ENCODE data around the gene MGMT. TPM values are rescaled to one million over a fixed set of nuclear protein-coding genes. Genes with fewer than 3 reads are reported as not detected.

Gene MGMT
- total RNA-seq, 1 donor from 2014 or later: 22.1 TPM

DNA sequence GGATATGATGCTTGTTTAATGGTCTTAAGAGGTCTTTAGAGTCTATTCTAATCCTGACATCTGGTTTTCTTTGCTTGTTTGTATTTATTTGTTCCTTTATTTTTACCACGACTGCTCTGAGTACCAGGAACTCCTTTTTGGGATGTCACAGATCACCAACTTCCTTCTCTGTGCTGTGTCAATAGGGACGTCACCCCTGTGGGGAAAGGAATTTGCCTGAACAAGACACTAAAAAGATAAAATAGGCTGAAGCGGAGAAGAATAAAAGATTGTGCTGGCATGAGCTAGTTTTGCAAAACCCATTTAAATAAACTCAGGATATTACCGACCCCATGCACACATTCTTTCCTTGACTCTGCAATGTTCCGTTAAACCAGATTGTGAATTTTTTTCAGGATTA is 27.7 kb downstream of the MGMT start:
- DNase-seq (ENCODE audit: low spot score): no peak

DNA sequence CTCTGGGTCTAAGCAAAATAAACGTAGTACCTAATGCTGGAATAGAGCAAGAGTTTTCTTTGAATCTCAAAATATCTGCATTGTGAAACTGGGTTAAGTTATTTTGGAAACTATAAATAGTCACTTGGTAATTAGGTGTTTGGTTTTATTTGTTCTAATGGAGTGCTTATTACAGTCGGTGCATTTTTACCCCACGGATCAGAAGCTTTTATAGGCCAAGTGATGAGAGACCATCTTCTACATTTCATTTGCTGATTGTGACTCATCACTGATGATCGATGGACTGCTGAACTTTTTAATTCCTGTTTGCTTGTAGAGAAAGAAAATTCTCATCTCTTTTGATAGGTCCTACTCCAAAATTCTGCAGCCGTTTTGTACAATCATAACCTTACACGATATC is 28.2 kb downstream of the MGMT start:
- no peak for DNase-seq (ENCODE audit: low spot score)

DNA sequence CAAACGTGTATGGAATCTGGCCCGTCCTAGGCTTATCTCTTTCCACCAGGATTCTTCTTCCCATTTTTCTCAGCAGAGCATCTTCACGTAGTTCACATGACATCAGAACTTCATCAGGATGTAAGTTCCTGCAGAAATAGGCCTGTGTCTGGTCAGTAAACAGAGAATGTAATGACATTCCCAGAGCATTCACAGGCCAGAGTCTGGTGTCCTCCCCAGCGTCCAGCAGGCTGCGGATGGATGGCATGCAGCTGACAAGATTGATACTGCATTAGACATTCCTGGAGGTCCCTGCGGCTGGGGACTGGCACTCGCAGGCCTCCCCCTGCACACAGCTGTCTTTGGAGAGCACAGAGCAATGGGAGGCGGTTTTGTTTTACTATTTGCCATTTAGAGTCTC is 28.7 kb downstream of the MGMT start:
- no peak for DNase-seq (ENCODE audit: low spot score)

DNA sequence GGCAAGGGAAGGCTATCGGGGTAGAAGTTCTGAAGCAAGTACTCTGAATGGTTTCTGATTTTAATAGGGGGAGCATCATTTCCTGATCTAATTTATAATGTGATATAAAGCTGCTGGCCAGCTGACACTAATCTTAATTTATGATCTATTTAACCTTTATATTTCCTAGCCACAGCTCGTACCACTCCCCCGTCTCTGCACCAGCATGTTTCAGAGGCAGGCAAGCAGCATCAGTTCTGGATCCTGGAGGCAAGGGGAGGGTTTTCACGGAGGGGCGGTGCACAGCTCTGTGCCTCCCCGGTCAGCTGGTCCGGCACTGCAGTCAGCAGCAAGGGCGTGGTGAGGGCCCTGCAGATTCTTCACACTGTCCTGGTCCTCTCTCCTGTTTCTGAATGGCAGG is 30.0 kb downstream of the MGMT start:
- no peak for DNase-seq (ENCODE audit: low spot score)

DNA sequence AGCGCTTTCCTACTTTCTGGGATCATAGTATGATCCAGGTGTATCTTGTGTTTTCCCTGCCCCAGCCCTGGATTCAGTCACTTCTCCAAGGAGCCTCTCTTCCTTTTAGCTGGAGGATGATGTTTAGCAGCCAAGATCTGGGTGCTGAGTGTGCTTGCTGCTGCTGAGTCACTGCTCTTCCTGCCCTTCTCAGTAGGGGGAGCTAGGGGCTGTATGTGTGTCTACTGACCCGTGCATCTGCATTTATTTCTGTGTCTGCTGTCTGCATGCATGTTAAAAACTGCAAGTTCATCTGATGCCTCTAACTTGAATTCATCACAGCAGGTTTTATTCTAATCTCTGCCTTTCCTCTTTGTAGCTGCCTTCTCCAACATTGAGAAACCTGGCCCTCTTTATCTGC is 31.6 kb downstream of the MGMT start:
- DNase-seq (ENCODE audit: low spot score): no peak

DNA sequence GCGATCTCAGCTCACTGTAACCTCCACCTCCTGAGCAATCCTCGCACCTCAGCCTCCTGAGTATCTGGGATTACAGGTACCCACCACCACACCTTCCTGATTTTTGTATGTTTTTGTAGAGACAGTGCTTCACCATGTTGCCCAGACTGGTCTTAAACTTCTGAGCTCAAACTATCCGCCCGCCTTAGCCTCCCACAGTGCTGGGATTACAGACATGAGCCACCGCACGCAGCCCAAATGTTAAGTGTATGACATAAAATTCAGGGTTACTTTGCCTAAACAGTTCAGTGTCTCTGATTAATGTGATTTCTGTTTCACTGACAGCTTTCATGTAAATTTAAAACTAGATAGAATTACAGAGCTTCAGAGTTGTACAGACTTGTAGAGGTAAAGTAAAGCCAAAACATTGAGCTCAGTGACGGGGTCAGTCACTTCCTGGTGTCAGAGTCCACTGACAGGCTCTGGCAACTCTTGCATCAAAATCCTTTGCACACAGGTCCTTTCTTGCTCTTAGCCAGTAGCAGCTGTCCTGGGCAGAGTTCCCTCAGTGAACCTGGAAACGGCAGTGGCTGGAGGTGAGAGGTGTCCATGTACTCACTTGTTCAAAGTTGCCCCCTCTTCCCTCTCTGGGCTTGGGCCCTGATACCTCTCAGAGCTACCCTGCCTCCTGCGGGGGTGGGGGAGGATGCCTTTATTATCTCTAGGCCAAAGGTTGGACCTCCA is 33.7 kb downstream of the MGMT start:
- no peak for DNase-seq (ENCODE audit: low spot score)

DNA sequence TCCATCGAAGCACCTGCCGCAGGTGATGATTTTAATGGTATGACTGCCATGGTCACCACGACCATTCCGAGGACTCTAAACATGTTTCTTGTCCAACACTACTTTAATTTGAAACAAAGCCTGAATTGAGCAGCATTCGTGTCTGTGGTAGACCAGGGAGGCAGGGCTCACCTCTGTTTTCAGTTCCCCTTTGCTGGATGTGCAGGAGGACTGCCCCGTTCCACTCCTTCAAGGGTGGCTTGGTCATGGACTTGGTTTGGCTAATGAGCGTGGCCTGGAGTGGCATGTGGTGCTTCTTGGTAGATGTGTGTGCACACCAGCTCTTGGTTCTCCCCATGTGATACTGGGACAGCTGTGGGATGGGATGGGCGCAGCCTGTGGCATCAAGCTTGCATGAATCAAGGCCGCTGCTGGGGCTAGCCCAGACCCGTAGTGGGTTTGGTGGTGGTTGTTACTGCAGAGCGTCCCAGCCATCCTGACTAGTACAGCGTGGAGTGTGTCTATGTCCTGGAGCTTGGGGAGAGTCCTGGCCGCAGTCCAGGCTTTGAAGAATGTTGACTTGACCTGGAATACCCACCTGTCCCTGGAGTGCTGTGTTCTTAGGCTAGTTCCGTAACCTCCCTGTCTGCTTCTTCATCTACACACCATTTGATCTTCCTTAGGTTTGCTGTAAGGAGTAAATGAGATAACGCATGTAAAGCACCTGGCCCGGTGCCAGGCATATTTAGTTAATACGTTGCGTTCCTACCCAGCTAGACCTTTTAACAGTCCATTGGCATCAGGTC is 34.8 kb downstream of the MGMT start:
- no peak for DNase-seq (ENCODE audit: low spot score)

DNA sequence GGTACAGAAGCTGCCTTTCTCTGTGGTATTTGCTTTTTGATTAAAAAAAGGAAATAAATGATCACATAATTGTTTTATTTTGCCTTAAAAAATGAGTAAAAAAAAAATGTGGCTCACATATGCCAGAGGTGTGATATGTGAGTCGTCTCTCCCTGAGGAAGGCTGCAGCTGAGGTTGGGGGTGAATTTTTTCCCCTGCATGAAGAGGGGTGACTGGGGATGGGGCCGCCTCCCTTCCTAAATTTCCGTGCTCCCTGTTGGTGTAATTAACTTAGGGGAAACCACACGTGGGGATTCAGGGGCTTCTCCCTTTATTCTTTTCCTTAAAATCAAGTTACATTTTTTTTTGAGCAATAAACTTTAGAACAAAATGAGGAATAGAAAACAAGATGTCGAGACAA is 35.4 kb downstream of the MGMT start:
- no peak for DNase-seq (ENCODE audit: low spot score)

DNA sequence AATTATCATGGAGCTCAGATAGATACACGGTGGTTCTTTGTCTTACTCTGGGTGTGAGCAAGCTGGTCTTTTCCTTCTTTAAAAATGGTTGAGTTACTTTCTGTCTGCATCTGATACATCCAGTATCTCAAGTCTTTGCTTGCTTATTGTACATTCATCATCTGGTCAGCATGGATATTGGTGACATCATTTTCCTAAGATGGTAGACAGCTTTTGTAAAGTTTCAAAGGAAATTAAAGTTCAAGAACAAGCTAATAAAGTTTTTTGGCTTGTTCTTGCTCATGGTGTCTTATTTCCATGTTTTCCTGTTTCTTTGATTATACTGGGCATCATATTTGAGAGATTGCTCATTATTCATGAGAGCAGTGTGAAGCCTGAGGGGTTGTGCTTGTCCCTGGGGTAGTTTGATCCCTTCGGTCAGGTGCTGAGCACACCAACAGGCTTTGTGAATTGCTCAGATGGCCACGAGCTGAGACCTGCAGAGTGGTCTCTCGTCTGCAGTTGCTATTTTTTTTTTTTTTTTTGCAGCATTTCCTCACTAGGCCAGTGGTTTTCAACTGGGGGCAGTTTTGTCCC is 38.5 kb downstream of the MGMT start:
- no peak for DNase-seq (ENCODE audit: low spot score)

DNA sequence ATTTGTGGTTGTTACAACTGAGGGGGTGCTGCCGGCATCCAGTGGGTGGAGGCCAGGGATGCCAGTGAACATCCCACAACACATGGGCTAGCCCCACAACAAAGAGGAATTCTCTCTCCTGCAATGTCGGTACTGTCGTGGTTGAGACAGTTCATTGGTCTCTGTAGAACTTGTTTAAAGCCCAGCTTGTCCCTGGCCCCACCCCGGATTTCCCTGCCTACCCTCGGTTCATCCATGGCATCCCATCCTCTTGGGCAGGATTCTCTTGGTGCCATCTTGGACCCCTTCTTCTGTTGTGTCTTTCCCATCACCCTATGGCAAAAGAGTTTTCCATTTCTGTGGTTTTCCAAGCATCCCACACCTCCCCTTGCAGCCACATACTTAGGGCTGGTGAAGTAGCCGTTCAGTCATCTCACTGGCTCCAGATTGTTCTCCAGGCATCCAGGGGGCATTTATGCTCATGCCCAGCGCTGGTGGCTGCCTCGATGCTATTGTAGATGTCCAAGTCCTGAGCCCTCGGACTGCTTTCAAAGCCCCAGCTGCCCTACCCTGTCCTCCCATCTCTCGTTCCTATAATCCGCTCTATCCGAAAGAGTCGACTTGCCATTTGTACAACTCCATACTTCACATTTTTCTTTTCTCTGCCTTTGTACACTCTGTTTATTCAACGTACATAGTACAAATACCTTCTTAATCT is 39.2 kb downstream of the MGMT start:
- no peak for DNase-seq (ENCODE audit: low spot score)

DNA sequence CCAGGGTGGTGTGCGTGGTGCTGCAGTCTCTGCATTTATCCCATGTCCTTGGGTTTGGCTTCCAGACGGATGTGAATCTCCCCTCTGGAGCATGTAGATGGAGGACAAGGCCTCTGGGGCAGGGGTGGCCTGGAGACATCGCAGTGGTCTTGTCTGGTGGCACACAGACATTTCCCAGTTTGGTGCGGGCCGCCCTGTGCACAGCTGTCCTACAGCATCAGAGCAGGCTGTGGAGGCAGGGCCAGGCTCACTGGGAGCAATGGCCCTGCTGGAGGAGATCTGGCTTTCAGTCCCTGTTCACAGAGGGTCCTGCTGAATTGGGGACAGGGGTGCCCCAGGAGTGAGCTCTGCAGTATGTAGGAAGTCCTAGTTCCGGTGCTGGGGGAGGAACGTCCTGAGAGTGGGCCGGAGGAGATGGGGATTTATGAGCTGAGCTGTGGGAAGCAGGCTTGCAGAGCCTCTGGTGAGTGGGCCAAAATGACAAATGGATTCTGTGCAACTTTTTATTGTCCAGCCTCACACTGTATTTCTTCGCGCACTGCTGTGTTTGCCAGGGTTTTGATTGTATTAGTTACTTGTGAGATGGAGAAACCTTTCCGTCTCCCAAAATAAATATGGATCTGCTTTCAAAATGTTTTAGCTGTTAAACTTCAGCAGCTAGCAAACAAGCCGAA is 40.3 kb downstream of the MGMT start:
- DNase-seq (ENCODE audit: low spot score): no peak

DNA sequence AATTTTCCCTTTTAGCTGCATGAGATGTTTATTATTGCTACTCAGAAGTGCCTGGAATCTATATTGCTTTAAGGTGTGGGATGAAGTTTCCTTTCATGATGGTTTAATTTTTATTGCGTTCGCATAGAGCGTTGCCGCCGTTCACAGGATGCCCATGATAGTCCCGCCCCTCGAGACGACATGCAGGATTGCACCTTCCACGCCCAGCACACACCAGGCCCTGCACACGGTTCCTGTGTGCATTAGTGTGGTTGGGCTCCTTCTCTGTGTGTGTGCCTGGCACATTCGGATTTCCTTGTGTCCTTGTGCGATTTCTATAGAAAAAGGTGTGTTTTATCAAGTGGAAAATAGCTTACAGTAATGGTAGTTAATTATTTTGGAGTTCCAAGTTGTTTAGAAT is 42.1 kb downstream of the MGMT start:
- no peak for DNase-seq (ENCODE audit: low spot score)

DNA sequence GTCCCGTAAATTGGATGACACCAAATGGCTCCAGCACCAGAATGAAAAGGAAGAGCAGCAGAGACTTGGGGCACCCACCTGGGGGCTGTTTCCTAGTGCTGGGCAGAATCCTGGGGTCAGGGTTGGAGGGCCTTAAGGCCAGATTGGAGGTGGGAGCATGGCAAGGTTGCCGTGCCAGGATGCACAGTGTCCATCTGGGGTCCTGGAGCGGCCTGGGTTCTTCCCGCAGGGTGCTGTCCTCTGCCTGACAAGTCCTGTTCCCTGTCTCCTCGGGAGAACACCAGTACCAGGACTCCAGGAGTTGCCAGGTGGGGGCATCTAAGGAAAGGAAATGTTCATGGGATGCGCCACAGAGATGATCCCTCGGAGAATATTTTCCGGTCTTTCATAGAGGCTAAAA is 42.8 kb downstream of the MGMT start:
- no peak for DNase-seq (ENCODE audit: low spot score)

DNA sequence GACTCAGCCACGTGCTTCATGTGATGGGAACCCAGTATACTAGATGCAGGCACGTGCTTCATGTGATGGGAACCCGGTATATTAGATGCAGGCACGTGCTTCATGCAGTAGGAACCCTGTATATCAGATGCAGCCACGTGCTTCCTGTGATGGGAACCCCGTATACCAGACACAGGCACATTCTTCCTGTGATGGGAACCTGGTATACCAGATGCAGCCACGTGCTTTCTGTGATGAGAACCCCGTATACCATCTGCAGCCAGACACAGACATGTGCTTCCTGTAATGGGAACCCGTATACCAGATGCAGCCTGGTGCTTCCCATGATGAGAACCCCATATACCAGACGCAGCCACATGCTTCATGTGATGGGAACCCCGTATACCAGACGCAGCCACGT is 44.0 kb downstream of the MGMT start:
- no peak for DNase-seq (ENCODE audit: low spot score)

DNA sequence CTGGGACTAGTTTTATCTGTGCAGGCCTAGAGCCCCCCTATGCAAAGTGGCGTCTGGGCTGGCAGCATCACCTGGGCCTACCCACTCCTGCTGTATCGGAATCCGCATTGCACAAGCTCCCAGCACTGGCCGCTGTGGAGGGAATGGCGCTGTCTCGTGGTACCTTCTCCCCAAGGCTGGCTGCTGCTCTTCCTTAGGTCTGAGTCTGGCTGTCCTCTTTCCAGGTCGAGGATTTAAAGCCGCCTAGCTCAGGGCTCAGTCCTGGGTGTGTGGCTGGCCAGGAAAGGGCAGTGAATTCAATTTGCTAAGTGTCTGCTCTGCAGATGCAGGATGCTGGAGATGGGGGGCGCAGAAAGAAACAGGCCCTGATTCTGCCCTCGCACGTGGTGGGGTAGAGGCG is 44.7 kb downstream of the MGMT start:
- no peak for DNase-seq (ENCODE audit: low spot score)

DNA sequence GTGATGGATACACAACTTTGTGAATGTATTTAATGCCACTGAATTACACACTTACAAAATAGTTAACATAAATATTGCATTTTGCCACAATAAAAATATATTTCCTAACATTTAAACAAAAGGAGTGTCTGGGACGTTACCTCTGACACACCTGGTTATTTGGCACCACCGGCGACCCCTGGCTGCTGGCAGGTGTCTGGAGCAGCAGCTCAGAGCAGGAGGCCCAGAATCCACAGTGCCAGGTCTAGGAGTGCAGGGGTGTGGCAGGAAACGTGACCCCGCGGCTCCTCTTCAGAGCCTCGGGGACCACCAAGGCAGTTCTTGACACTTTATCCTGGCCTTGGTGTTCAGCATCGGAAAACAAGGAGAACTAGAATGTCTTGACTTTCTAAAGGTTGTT is 46.3 kb downstream of the MGMT start:
- no peak for DNase-seq (ENCODE audit: low spot score)

DNA sequence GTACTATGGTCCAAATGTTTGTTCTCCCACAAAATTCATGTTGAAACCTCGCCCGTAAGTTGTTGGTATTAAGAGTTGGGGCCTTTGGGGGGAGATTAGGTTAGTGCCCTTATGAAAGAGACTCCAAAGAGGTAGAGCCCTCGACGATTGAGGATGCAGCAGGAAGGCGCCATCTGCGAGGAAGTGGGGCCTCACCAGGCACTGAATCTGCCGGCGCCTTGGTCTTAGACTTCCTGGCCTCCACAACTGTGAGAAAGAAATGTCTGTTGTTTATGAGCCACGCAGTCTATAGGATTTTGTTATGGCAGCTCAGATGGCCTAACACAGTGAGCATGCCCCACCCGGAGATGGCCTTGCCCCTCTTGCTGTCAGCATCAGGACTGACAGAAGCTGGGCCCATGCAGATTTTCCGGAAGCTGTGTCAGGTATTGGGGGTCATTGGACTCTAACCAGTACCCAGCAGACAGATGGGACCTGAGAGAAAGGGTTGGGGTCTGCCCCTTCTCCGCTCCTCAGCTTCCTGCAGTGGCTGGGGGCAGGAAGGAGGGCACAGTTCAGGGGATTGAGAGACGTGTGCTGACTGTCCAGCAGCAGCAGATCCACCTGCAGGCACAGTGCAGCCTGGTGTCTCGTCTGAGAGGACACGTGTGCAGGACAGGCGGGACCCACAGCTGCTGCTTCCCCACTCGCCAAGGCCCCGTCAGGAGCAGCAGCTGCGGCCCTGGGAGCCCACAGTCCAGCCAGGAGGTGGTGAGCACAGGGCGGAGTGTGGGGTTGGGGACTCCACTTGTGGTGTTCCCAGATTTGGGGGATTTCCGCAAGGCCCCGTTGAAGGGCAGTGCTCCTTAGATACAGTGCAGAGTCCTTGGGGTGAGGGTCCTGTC is 47.8 kb downstream of the MGMT start:
- DNase-seq (ENCODE audit: low spot score): no peak

DNA sequence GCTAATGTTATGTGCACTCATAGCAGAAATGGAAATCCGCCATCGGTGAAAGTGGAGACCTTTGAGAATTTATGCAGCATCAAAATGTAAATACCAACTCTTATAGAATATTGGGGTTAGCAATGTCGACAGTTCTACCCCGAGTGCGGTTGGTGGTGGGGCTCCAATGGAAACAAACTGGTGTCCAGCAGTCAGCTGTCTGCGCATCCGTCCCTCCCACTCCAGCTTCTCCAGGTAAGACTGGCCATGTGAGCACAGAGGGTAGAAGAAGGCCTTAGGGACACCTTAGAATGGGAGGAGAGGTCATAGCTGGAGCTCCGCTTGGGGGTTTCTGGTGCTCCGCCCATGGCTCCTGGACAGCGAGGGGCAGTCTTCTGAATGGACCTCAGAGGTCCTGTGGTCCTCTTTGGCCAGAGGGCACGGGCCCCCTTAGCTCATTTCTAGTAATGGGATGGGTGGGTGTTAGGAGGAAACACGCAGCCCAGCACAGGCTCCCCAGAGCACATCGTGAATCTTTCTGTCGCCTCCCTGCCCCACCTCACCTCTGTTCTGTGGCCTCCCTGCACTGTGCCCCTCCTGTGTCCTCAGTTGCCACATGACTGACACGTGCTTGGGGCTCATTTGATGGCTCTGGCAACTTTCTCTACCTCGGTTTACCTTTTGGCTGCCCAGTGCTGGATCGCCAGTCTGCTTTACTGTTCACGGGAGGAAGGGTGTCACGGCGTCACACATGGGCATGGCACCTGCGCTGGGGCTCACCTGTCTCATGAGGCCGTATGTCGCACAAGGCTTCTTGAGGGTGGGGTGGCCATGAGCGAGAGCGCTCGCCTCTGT is 50.0 kb downstream of the MGMT start:
- DNase-seq (ENCODE audit: low spot score): no peak

DNA sequence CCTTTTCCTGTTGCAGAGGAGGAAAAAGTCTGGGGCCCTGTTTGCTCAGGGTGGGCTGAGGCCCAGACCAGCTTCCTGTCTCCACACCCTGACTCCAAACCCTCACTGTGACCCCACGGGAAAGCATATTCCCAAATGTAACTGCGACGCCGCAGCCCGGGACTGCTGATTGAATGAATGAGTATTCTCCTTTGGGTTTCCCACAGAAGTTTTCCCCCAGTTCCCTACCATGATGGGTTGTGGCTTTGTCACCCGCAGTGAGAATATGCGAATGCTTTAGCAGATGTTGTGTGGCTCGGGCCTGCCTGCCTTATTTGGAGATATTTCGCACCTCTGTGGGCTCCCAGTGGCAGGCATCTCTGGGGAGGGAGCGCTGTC is 50.6 kb downstream of the MGMT start:
- DNase-seq (ENCODE audit: low spot score): no peak

DNA sequence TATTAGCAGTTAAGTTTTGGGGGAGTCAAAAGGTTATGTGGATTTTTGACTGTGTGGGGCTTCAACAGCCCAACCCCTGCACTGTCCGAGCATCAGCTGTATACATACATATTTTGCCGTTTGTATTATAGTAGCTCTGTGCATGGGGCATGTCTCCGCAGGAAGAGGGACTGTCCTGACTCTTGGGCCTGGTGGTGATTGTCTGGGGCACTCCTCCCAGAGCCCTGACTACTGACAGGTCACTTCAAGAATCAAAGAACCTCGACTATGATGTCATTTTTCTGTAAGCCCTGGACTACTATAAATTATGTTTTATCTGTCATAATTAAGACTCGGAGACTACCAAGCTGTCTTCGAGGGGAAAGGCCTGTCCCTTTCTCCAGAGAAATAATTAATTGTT is 51.8 kb downstream of the MGMT start:
- DNase-seq (ENCODE audit: low spot score): no peak

All from umbilical cord (tissue), 2 donors.